ENCODE results near the gene CAMK2A. TPM values are rescaled to one million over a fixed set of nuclear protein-coding genes. Genes with fewer than 3 reads are reported as not detected.

Gene CAMK2A
- total RNA-seq, 2 donors from 2014 or later = not detected

DNA sequence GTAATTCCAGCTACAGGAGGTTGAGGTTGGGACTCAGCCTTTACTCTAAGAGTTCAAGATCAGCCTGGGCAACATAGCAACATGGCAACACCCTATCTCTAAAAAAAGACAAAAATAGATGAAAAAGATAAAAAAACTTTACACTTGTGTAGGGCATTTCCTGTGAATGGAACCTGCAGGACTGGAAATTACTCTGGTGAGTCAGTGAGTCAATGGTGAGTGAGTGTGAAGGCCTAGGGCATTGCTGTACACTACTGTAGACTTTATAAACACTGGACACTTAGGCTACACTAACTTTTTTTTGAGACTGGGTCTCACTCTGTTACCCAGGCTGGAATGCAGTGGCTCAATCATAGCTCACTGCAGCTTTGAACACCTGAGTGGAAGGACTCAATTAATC, 32.6 kb upstream of the CAMK2A start:
- DNase-seq = no peak
- Mint-ChIP-seq H3K36me3 (ENCODE audit: insufficient read depth in 2 of 2) (no peaks in the 10 kb centered on the region), H3K4me1 (ENCODE audit: low read depth) (peaks cover 6% of the 10 kb centered on the region), H3K9me3 (peaks cover 0 to 2% of the 10 kb centered on the region in 2 donors), H3K27me3 (ENCODE audit: low read depth) (peaks cover 4% of the 10 kb centered on the region), H3K27ac (no peak overlapping the region), H3K4me3 (no peak overlapping the region)
- ATAC-seq (replicated peaks in 1 of 2) = peak in 1 of 2 donors; percentile 42

DNA sequence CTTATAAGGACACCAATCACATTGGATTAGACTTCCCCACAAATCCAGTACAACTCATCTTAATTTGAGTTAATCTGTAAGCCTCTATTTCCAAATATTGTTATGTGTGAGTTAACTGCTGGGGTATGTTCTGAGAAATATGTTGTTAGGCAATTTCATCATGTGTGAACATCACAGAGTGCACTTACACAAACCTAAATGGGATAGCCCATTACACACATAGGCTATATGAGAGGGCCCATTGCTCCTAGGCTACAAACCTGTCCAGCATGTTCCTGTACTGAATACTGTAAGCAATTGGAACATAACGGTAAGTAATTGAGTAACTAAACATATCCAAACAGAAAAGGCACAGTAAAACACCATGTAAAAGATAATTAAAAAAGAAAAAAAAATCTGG, 32.2 kb upstream of the CAMK2A start:
- Mint-ChIP-seq H3K4me3 (no peak overlapping the region), H3K36me3 (ENCODE audit: insufficient read depth in 2 of 2) (no peaks in the 10 kb centered on the region), H3K4me1 (ENCODE audit: low read depth) (peaks cover 6% of the 10 kb centered on the region), H3K9me3 (peaks cover 0 to 2% of the 10 kb centered on the region in 2 donors), H3K27ac (no peak overlapping the region), H3K27me3 (ENCODE audit: low read depth) (peaks cover 4% of the 10 kb centered on the region)
- ATAC-seq (replicated peaks in 1 of 2) (no peak), DNase-seq (no peak)

- peaks cover 6% of the 10 kb centered on the region for H3K4me1 Mint-ChIP-seq (ENCODE audit: low read depth)
- no peak for ATAC-seq (replicated peaks in 1 of 2)
- H3K27ac Mint-ChIP-seq = no peak overlapping the region
- H3K9me3 Mint-ChIP-seq = peaks cover 0 to 2% of the 10 kb centered on the region in 2 donors
- no peaks in the 10 kb centered on the region for H3K36me3 Mint-ChIP-seq (ENCODE audit: insufficient read depth in 2 of 2)
- peaks cover 4% of the 10 kb centered on the region for H3K27me3 Mint-ChIP-seq (ENCODE audit: low read depth)
- no peak for DNase-seq
- no peak overlapping the region for H3K4me3 Mint-ChIP-seq
Measured at GRCh38 chr5:150321211-150321610, 31.6 kb upstream of the CAMK2A start.

- ATAC-seq (replicated peaks in 1 of 2) = no peak
- peaks cover 0 to 2% of the 10 kb centered on the region in 2 donors for H3K9me3 Mint-ChIP-seq
- no peaks in the 10 kb centered on the region for H3K36me3 Mint-ChIP-seq (ENCODE audit: insufficient read depth in 2 of 2)
- DNase-seq = no peak
- H3K4me3 Mint-ChIP-seq = no peak overlapping the region
- no peak overlapping the region for H3K27ac Mint-ChIP-seq
- peaks cover 4% of the 10 kb centered on the region for H3K27me3 Mint-ChIP-seq (ENCODE audit: low read depth)
- H3K4me1 Mint-ChIP-seq (ENCODE audit: low read depth) = peaks cover 6% of the 10 kb centered on the region
Measured at GRCh38 chr5:150320044-150320613, 30.6 kb upstream of the CAMK2A start.

DNA sequence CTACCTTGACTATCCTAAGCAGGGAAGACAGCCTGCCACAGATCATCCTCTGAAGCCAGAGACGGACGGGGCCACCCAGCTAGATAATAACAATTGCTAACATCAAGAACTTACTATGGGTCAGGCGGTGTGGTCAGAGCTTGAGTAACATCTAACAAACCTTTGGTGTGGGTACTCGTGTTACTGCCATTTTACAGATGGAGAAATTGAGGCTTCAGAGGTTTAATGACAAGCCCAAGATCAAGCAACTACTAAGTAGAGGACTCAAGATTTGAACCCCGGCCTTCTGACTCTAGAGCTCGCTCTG, 29.9 kb upstream of the CAMK2A start:
- DNase-seq = no peak
- ATAC-seq (replicated peaks in 1 of 2) = no peak
- no peak overlapping the region for H3K27ac Mint-ChIP-seq
- no peak overlapping the region for H3K4me3 Mint-ChIP-seq
- H3K36me3 Mint-ChIP-seq (ENCODE audit: insufficient read depth in 2 of 2) = no peaks in the 10 kb centered on the region
- H3K9me3 Mint-ChIP-seq = peaks cover 0 to 2% of the 10 kb centered on the region in 2 donors
- H3K4me1 Mint-ChIP-seq (ENCODE audit: low read depth) = peaks cover 6% of the 10 kb centered on the region
- H3K27me3 Mint-ChIP-seq (ENCODE audit: low read depth) = peaks cover 4% of the 10 kb centered on the region

- H3K4me1 Mint-ChIP-seq (ENCODE audit: low read depth) = peaks cover 6% of the 10 kb centered on the region
- H3K4me3 Mint-ChIP-seq = no peak overlapping the region
- no peak for DNase-seq
- no peak overlapping the region for H3K27ac Mint-ChIP-seq
- H3K9me3 Mint-ChIP-seq = peaks cover 0 to 2% of the 10 kb centered on the region in 2 donors
- ATAC-seq (replicated peaks in 1 of 2) = no peak
- H3K36me3 Mint-ChIP-seq (ENCODE audit: insufficient read depth in 2 of 2) = no peaks in the 10 kb centered on the region
- peaks cover 4% of the 10 kb centered on the region for H3K27me3 Mint-ChIP-seq (ENCODE audit: low read depth)
Measured at GRCh38 chr5:150318613-150319483, 29.3 kb upstream of the CAMK2A start.

DNA sequence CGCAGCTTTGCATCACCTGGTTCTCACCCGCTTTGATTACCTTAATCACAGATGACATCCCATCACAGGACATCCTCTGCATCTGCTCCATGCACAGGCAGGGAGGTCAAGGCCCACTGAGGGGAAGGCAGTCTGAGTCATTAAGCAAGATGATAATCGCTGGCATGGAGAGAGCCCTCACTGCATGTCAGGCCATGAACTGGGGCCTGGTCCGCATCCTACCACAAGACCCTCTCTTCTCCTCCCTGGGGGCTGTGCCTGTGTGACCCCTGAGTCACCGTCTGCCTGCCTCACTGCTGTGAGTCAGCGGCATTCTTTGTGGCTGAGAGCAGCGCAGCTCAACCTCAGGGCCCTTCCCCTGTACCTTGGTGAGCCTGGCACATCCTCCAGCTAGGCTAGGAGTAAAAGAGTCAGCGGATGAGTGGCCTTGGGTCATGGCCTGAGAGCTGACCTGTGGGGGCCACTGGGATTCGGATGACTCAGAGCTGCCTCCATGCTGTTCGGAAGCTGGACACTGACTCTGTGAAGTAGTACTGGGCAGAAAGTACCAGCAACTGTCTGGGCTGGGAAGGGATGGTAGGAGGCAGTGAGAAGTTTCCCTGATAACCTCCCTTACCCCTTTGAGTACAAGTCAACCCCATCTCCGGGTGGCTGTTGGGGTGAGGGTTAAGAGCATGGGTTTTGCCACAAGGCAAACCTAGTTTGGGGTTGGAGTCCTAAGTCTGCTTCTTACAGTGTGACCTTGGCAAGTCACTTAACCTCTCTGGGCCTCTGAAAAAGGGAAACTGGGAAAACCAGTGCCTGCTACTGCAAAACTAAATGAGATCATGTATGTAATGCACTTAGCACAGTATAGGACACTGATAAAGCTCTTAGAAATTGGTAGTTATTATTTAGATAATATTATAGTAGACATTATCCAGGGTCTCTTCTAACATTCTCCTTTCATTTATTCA, 27.8 kb upstream of the CAMK2A start:
- H3K9me3 Mint-ChIP-seq = peaks cover 0 to 2% of the 10 kb centered on the region in 2 donors
- H3K4me1 Mint-ChIP-seq (ENCODE audit: low read depth) = peaks cover 6% of the 10 kb centered on the region
- peak; percentile 6 to 19 for DNase-seq
- peak; percentile 74 to 85 for ATAC-seq (replicated peaks in 1 of 2)
- H3K27ac Mint-ChIP-seq = no peak overlapping the region
- H3K27me3 Mint-ChIP-seq (ENCODE audit: low read depth) = peaks cover 4% of the 10 kb centered on the region
- no peak overlapping the region for H3K4me3 Mint-ChIP-seq
- no peaks in the 10 kb centered on the region for H3K36me3 Mint-ChIP-seq (ENCODE audit: insufficient read depth in 2 of 2)

DNA sequence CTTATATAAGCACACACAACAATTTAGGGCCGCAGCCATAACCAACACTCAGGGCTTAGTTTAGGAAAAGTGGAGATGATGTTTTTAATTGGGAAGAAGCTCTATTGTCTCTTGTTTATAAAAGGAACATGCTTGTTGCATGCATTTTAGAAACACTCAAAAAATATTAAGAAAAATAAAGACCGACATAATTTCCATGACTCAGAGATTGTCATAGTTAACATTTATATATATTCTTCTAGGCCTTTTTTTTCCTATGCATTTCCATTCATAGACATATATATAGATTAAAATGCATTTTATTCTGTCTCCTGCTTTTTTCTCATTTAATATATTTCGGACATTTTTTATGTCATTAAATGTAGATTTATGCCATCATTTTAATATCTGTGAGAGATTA, 26.7 kb upstream of the CAMK2A start:
- Mint-ChIP-seq H3K4me1 (ENCODE audit: low read depth) (no peaks in the 10 kb centered on the region), H3K36me3 (ENCODE audit: insufficient read depth in 2 of 2) (no peaks in the 10 kb centered on the region), H3K27me3 (ENCODE audit: low read depth) (peaks cover 4% of the 10 kb centered on the region), H3K27ac (no peak overlapping the region), H3K9me3 (no peaks in the 10 kb centered on the region), H3K4me3 (no peak overlapping the region)
- no peak for DNase-seq
- ATAC-seq (replicated peaks in 1 of 2) = no peak

- H3K4me3 Mint-ChIP-seq = no peak overlapping the region
- no peaks in the 10 kb centered on the region for H3K36me3 Mint-ChIP-seq (ENCODE audit: insufficient read depth in 2 of 2)
- no peaks in the 10 kb centered on the region for H3K4me1 Mint-ChIP-seq (ENCODE audit: low read depth)
- peaks cover 4% of the 10 kb centered on the region for H3K27me3 Mint-ChIP-seq (ENCODE audit: low read depth)
- no peaks in the 10 kb centered on the region for H3K9me3 Mint-ChIP-seq
- no peak for DNase-seq
- no peak for ATAC-seq (replicated peaks in 1 of 2)
- no peak overlapping the region for H3K27ac Mint-ChIP-seq
Measured at GRCh38 chr5:150315245-150315644, 25.7 kb upstream of the CAMK2A start.

DNA sequence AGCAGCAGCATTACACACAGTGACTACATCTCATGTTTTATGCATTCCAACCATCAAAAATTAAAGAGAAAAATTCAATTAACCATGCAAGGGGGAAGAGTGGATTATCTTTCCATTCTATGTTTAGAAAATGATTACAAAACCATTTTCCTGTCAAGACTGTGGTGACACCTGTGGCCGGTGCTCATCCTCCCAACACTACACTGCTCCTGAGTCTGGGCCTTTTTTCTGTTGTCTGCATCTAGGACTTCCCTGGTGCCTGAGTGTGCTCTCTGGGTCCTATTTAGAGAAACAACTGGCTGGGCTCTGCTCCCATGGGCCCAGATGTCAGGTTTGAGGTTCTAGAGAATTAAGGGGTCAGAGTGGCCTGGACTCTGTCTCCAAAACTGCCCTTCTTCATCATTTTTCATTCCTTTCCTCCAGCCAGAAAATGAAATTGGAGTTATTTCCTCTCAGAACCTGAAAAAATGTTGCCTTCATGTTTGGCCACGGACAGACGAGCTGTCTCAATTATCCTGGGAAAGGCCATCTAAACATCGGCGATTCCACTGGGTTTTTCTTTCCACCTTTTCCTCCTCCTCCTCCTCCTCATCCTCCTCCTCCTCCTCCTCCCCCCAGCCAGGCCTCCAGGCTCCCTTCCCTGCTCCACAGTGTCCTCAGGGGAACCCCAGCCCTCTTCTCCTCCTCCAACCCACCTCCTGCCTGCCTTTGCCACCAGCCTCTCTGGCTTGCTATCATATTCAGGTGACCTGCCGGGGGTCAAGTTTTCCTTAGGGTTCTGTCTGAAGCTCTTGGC, 24.5 kb upstream of the CAMK2A start:
- no peaks in the 10 kb centered on the region for H3K9me3 Mint-ChIP-seq
- H3K4me3 Mint-ChIP-seq = no peak overlapping the region
- no peaks in the 10 kb centered on the region for H3K4me1 Mint-ChIP-seq (ENCODE audit: low read depth)
- no peak overlapping the region for H3K27ac Mint-ChIP-seq
- ATAC-seq (replicated peaks in 1 of 2) (no peak), DNase-seq (no peak)
- no peaks in the 10 kb centered on the region for H3K36me3 Mint-ChIP-seq (ENCODE audit: insufficient read depth in 2 of 2)
- peaks cover 4% of the 10 kb centered on the region for H3K27me3 Mint-ChIP-seq (ENCODE audit: low read depth)

DNA sequence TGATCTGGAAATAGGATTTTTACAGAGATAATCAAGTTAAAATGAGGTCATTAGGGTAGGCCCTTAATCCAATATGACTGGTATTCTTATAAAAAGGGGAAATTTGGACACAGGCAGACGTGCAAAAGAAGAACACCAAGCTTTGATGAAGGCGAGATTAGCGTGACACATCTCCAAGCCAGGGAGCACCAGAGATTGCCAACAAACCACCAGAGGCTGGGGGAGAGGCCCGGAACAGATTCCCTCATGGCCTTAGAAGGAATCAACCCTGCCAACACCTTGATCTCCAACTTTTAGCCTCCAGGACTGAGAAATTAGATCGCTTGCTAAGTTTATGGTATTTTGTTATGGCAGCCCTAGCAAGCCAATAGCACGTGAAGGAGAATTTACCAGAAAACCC, 23.9 kb upstream of the CAMK2A start:
- no peaks in the 10 kb centered on the region for H3K4me1 Mint-ChIP-seq (ENCODE audit: low read depth)
- H3K9me3 Mint-ChIP-seq = no peaks in the 10 kb centered on the region
- H3K27ac Mint-ChIP-seq = no peak overlapping the region
- DNase-seq (no peak), ATAC-seq (replicated peaks in 1 of 2) (no peak)
- H3K36me3 Mint-ChIP-seq (ENCODE audit: insufficient read depth in 2 of 2) = no peaks in the 10 kb centered on the region
- peaks cover 4% of the 10 kb centered on the region for H3K27me3 Mint-ChIP-seq (ENCODE audit: low read depth)
- no peak overlapping the region for H3K4me3 Mint-ChIP-seq

GRCh38 chr5:150312518-150312917, 22.9 kb upstream of the CAMK2A start:
- DNase-seq (no peak), ATAC-seq (replicated peaks in 1 of 2) (no peak)
- no peaks in the 10 kb centered on the region for H3K27me3 Mint-ChIP-seq (ENCODE audit: low read depth)
- H3K9me3 Mint-ChIP-seq = no peaks in the 10 kb centered on the region
- H3K4me3 Mint-ChIP-seq = no peak overlapping the region
- H3K27ac Mint-ChIP-seq = no peak overlapping the region
- no peaks in the 10 kb centered on the region for H3K4me1 Mint-ChIP-seq (ENCODE audit: low read depth)
- H3K36me3 Mint-ChIP-seq (ENCODE audit: insufficient read depth in 2 of 2) = no peaks in the 10 kb centered on the region
